Activated gamma-delta T cell treated with Interleukin-2 at 50 U/mL for 16 hours (primary cell): ENCODE data around the gene CFAP73.
"Not testable (repeated sequence)": the region's sequence is repeated elsewhere in the genome, so short reads cannot be mapped to it uniquely, and the experiment has no call there.

Experiments used
- DNase-seq: peaks from one replicate; pipeline ENCODE4 v3.0.0-alpha.2; 2020

The CFAP73 gene

GRCh38 chr12:113120670-113121370 is 28.7 kb upstream of the CFAP73 start:
- no peak for DNase-seq

GRCh38 chr12:113127791-113128199 is 21.7 kb upstream of the CFAP73 start:
- no peak for DNase-seq

- no peak for DNase-seq
Observed at GRCh38 chr12:113128802-113129663, 20.5 kb upstream of the CFAP73 start.

GRCh38 chr12:113129664-113130456 is 19.7 kb upstream of the CFAP73 start:
- DNase-seq: no peak

- no peak for DNase-seq
Observed at GRCh38 chr12:113130457-113131135, 18.9 kb upstream of the CFAP73 start.

- no peak for DNase-seq
Observed at GRCh38 chr12:113131556-113131955, 18.0 kb upstream of the CFAP73 start.

GRCh38 chr12:113133036-113133435 is 16.5 kb upstream of the CFAP73 start:
- DNase-seq: no peak

- no peak for DNase-seq
Observed at GRCh38 chr12:113133666-113134065, 15.9 kb upstream of the CFAP73 start.

GRCh38 chr12:113134071-113134470 is 15.5 kb upstream of the CFAP73 start:
- DNase-seq: no peak

- DNase-seq: no peak
Observed at GRCh38 chr12:113134521-113134951, 15.0 kb upstream of the CFAP73 start.

GRCh38 chr12:113135178-113136127 is 14.1 kb upstream of the CFAP73 start, which contains the start of gene RASAL1:
Gene RASAL1, minus strand, starts transcription at chr12:113135761. Its CDS starts 299 bp downstream, at chr12:113135462.
- DNase-seq: peak; percentile 53

GRCh38 chr12:113136128-113136989 is 13.2 kb upstream of the CFAP73 start:
- DNase-seq: peak; percentile 38

- no peak for DNase-seq
Observed at GRCh38 chr12:113136990-113137511, 12.5 kb upstream of the CFAP73 start.

- DNase-seq: no peak
Observed at GRCh38 chr12:113137861-113138783, 11.4 kb upstream of the CFAP73 start.

GRCh38 chr12:113138826-113139225 is 10.7 kb upstream of the CFAP73 start:
- no peak for DNase-seq

GRCh38 chr12:113140706-113141105 is 8.8 kb upstream of the CFAP73 start:
- no peak for DNase-seq

- not testable (repeated sequence) for DNase-seq
Observed at GRCh38 chr12:113141716-113142115, 7.8 kb upstream of the CFAP73 start.

GRCh38 chr12:113142173-113142885 is 7.2 kb upstream of the CFAP73 start:
- DNase-seq: no peak
